Measurements from ENCODE around the gene DDIT4. TPM values are rescaled to one million over a fixed set of nuclear protein-coding genes. Genes with fewer than 3 reads are reported as not detected.
"Not testable (repeated sequence)": the region's sequence is repeated elsewhere in the genome, so short reads cannot be mapped to it uniquely, and the experiment has no call there.

DDIT4 gene, protein sequence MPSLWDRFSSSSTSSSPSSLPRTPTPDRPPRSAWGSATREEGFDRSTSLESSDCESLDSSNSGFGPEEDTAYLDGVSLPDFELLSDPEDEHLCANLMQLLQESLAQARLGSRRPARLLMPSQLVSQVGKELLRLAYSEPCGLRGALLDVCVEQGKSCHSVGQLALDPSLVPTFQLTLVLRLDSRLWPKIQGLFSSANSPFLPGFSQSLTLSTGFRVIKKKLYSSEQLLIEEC
- total RNA-seq (2022) (152 and 155 TPM in 2 replicates), Bru-seq, nascent RNA (percentile 99 among the genes with signal in this experiment), BruChase-seq, experiment 1, labeled RNA remaining after a 2-hour chase (percentile 99 among the genes with signal in this experiment), BruChase-seq, experiment 2, labeled RNA remaining after a 6-hour chase (percentile 98 among the genes with signal in this experiment)
- long read RNA-seq, transcript DDIT4-201 (3 exons, 1,748 nt): major isoform, 153 of 173 reads
- long read RNA-seq, partial matches to known transcripts: 0 of 173 reads
- long read RNA-seq, other reads (novel, unspliced or antisense): 14 of 173 reads

DNA sequence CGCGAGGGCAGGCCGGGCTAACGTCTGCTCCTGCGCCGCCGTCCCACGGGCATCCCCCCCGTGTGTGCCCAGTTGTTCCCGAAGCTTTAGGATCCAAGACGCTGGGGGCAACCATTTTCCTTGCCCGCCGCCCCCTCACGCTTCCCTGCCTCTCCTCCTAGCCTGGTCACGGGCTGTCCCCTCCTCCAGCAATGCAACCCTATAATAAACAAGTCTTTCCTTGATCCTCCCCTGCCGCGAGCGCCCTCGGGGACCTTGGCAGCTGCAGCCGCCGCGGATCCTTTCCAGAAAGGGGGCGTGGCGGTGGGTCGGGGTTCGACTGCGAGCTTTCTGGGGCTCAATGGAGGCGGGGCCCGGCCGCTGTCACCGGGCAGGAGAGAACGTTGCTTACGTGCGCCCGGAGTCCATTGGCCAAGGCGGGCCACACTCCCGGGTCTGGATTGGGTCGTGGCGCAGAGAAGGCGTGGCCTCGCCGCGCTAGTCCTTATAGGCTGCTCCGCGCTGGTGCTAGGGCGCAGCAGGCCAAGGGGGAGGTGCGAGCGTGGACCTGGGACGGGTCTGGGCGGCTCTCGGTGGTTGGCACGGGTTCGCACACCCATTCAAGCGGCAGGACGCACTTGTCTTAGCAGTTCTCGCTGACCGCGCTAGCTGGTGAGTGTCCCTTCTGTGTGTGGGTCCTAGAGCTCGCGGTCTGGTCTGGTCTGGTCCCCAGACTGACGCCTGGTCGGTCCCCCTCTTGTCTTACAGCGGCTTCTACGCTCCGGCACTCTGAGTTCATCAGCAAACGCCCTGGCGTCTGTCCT, at the start of gene DDIT4:
TSS of gene DDIT4 (plus strand) at position 515 of the 803 bp plus-strand sequence. CDS start 293 bp downstream, outside the sequence.
- H3K36me3 Mint-ChIP-seq (ENCODE audit: insufficient read depth, unreplicated experiment): peaks cover 65% of the 10 kb centered on the region
- peaks cover 39% of the 10 kb centered on the region for H3K4me1 Mint-ChIP-seq (ENCODE audit: low read depth, unreplicated experiment)
- H3K27ac Mint-ChIP-seq (ENCODE audit: unreplicated experiment): peak within 1 kb of the TSS; percentile 99
- no peaks in the 10 kb centered on the region for H3K27me3 ChIP-seq (replicated peaks; ENCODE audit: control insufficient read depth, insufficient read depth, low read length)
- TF ChIP-seq, protein P1, sequence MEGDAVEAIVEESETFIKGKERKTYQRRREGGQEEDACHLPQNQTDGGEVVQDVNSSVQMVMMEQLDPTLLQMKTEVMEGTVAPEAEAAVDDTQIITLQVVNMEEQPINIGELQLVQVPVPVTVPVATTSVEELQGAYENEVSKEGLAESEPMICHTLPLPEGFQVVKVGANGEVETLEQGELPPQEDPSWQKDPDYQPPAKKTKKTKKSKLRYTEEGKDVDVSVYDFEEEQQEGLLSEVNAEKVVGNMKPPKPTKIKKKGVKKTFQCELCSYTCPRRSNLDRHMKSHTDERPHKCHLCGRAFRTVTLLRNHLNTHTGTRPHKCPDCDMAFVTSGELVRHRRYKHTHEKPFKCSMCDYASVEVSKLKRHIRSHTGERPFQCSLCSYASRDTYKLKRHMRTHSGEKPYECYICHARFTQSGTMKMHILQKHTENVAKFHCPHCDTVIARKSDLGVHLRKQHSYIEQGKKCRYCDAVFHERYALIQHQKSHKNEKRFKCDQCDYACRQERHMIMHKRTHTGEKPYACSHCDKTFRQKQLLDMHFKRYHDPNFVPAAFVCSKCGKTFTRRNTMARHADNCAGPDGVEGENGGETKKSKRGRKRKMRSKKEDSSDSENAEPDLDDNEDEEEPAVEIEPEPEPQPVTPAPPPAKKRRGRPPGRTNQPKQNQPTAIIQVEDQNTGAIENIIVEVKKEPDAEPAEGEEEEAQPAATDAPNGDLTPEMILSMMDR (IDR thresholded peaks at IDR 0.05; ENCODE audit: insufficient read depth in 1 of 2, low read depth in 1 of 2, low read length in 1 of 2, severe bottlenecking in 1 of 2, unreplicated experiment in 1 of 2): no peak
- peak within 1 kb of the TSS; percentile 94 for H3K4me3 Mint-ChIP-seq (ENCODE audit: unreplicated experiment)
- no peaks in the 10 kb centered on the region for H3K27me3 Mint-ChIP-seq (ENCODE audit: insufficient read depth, unreplicated experiment)
- intact Hi-C loops (cut with micrococcal nuclease; ENCODE audit: unreplicated experiment): loop anchor here (1.0 to 2.0 kb wide), 4 partner anchors 45 to 175 kb away; no protein-coding TSS in a partner anchor
- peak within 1 kb of the TSS; percentile 80 for H3K4me3 ChIP-seq (ENCODE audit: low read depth, low read length)
- DNase-seq: peak; percentile 99 to 100
- ChIA-PET POLR2A (interaction anchor here (0.5 to 5.2 kb wide), 42 partner anchors 8 to 979 kb away, joined by 3 to 163 read pairs (median 4); partner anchors contain the start of genes ANAPC16, ASCC1, DNAJB12 and MRPS16), CTCF (interaction anchor here (0.8 to 4.8 kb wide), 10 partner anchors 10 to 377 kb away, joined by 3 to 40 read pairs (median 3); partner anchors contain the start of gene DNAJB12)
- peaks cover 6% of the 10 kb centered on the region for H3K36me3 ChIP-seq (ENCODE audit: control insufficient read depth, insufficient read depth, low read length)
- BruUV-seq (replicated peaks): no TSS peak
- no peaks in the 10 kb centered on the region for H3K9me3 ChIP-seq
- no peaks in the 10 kb centered on the region for H3K9me3 Mint-ChIP-seq (ENCODE audit: unreplicated experiment)
- peaks cover 22% of the 10 kb centered on the region for H3K4me1 ChIP-seq

DNA sequence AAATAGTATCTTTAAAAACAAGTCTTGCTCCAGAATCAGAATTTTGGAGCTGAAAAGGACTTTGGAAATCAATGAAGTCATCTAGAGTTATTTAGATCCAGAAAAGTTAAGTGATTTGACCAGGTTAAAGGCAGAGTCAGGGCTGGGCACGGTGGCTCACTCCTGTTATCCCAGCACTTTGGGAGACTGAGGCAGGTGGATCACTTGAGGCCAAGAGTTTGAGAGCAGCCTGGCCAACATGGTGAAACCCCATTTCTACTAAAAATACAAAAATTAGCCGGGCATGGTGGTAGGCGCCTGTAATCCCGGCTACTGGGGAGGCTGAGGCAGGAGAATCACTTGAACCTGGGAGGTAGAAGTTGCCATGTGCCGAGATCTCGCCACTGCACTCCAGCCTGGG, 49.5 kb upstream of the DDIT4 start:
- H3K36me3 ChIP-seq (ENCODE audit: control insufficient read depth, insufficient read depth, low read length); BruUV-seq (replicated peaks); H3K4me1 Mint-ChIP-seq (ENCODE audit: low read depth, unreplicated experiment); H3K9me3 Mint-ChIP-seq (ENCODE audit: unreplicated experiment); intact Hi-C loops (cut with micrococcal nuclease; ENCODE audit: unreplicated experiment); DNase-seq; H3K27ac Mint-ChIP-seq (ENCODE audit: unreplicated experiment); H3K27me3 ChIP-seq (replicated peaks; ENCODE audit: control insufficient read depth, insufficient read depth, low read length); H3K27me3 Mint-ChIP-seq (ENCODE audit: insufficient read depth, unreplicated experiment); H3K4me3 ChIP-seq (ENCODE audit: low read depth, low read length); H3K4me3 Mint-ChIP-seq (ENCODE audit: unreplicated experiment); H3K9me3 ChIP-seq; H3K4me1 ChIP-seq: not testable (repeated sequence)
- ChIA-PET POLR2A (interaction anchor here (0.7 kb wide), 1 partner anchor 9 kb away, joined by 6 read pairs; the partner anchor contains the start of genes ANAPC16 and ASCC1), CTCF (interaction anchor here (0.9 to 1.0 kb wide), 3 partner anchors 92 to 176 kb away, joined by 3 to 4 read pairs (median 4); no protein-coding TSS in a partner anchor)
- H3K36me3 Mint-ChIP-seq (ENCODE audit: insufficient read depth, unreplicated experiment): peaks cover 61% of the 10 kb centered on the region

DNA sequence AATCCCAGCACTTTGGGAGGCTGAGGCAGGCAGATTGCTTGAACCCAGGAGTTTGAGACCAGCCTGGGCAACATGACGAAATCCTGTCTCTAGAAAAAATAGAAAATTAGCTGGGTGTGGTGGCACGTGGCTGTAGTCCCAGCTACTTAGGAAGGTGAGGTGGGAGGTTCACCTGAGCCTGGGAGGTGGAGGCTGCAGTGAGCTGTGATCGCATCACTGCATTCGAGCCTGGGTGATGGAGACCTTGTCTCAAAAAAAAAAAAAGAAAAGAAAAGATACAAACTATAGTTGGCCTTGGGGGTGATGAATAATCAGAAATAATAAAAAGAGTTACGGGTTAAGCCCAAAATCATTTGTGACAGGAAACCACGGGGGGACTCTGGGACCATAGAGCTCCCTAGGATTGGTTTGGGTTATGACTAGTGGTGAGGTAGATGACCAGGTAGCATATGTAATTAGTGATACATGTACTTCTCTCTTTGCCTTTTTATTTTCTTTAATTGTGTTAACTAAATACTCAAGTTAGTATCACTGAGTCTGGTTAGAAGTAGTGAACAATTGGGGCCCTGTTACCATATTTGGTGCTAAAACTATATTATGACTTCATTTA, 47.2 kb upstream of the DDIT4 start:
- Histone ChIP-seq H3K27me3 (replicated peaks; ENCODE audit: control insufficient read depth, insufficient read depth, low read length) (no peaks in the 10 kb centered on the region), H3K4me1 (no peaks in the 10 kb centered on the region), H3K4me3 (ENCODE audit: low read depth, low read length) (no peak overlapping the region), H3K36me3 (ENCODE audit: control insufficient read depth, insufficient read depth, low read length) (peaks cover 6% of the 10 kb centered on the region), H3K9me3 (no peaks in the 10 kb centered on the region)
- no peak for DNase-seq
- H3K27me3 Mint-ChIP-seq (ENCODE audit: insufficient read depth, unreplicated experiment): no peaks in the 10 kb centered on the region
- no peaks in the 10 kb centered on the region for H3K9me3 Mint-ChIP-seq (ENCODE audit: unreplicated experiment)
- BruUV-seq (replicated peaks): no TSS peak
- intact Hi-C loops (cut with micrococcal nuclease; ENCODE audit: unreplicated experiment): no loop called here
- TF ChIP-seq, protein P1 (IDR thresholded peaks at IDR 0.05; ENCODE audit: insufficient read depth in 1 of 2, low read depth in 1 of 2, low read length in 1 of 2, severe bottlenecking in 1 of 2, unreplicated experiment in 1 of 2): no peak
- H3K4me3 Mint-ChIP-seq (ENCODE audit: unreplicated experiment): no peak overlapping the region
- peaks cover 18% of the 10 kb centered on the region for H3K4me1 Mint-ChIP-seq (ENCODE audit: low read depth, unreplicated experiment)
- CTCF ChIA-PET: no interaction called here
- POLR2A ChIA-PET: interaction anchor here (0.6 to 1.0 kb wide), 3 partner anchors 34 to 103 kb away, joined by 3 read pairs; no protein-coding TSS in a partner anchor
- no peak overlapping the region for H3K27ac Mint-ChIP-seq (ENCODE audit: unreplicated experiment)
- peaks cover 58% of the 10 kb centered on the region for H3K36me3 Mint-ChIP-seq (ENCODE audit: insufficient read depth, unreplicated experiment)

Data from Caco-2 (cell line).